MCF 10A (cell line): Measurements from ENCODE around the gene PDGFB. TPM values are rescaled to one million over a fixed set of nuclear protein-coding genes. Genes with fewer than 3 reads are reported as not detected.

ENCODE experiments used
- BruUV-seq: library from RNA; stranded (reverse); fragments of 400-500 nt; replicated peaks from 2 replicates; lab custom pipeline; 2021; lab: Mats Ljungman, UMichigan
- CTCF ChIA-PET: fragments of 300-600 bp; sonication (Branson Sonifier 250); formaldehyde crosslinking; extraction: SDS; loops from one replicate; lab custom pipeline; 2021; ENCODE audit warnings: antibody characterized with exemption, inconsistent platforms; lab: Yijun Ruan, JAX
- POLR2A ChIA-PET: fragments of 300-600, 350-650 bp; sonication (Branson Sonifier 250); formaldehyde crosslinking; extraction: SDS; loops from one replicate; lab custom pipeline; 2020; ENCODE audit warnings: antibody characterized with exemption, inconsistent platforms; lab: Yijun Ruan, JAX
- DNase-seq: peaks from one replicate; pipeline ENCODE4 v3.0.0-alpha.2; 2018; ENCODE audit not compliant: unreplicated experiment
- H3K27ac Mint-ChIP-seq: one replicate; pipeline ENCODE4 v1.8.0; 2022; ENCODE audit warnings: mild to moderate bottlenecking, low read depth, mixed read lengths; ENCODE audit not compliant: unreplicated experiment
- H3K27me3 Mint-ChIP-seq: one replicate; pipeline ENCODE4 v1.8.0; 2022; ENCODE audit warnings: mixed read lengths; ENCODE audit not compliant: insufficient read depth, unreplicated experiment
- H3K36me3 Mint-ChIP-seq: one replicate; pipeline ENCODE4 v1.8.0; 2022; ENCODE audit warnings: mild to moderate bottlenecking, moderate library complexity, mixed read lengths; ENCODE audit not compliant: insufficient read depth, unreplicated experiment
- H3K4me1 Mint-ChIP-seq: one replicate; pipeline ENCODE4 v1.8.0; 2022; ENCODE audit warnings: mixed read lengths; ENCODE audit not compliant: insufficient read depth, unreplicated experiment
- H3K4me3 Mint-ChIP-seq: one replicate; pipeline ENCODE4 v1.8.0; 2022; ENCODE audit warnings: mild to moderate bottlenecking, moderate library complexity, mixed read lengths; ENCODE audit not compliant: unreplicated experiment
- H3K9me3 Mint-ChIP-seq: one replicate; pipeline ENCODE4 v1.8.0; 2022; ENCODE audit warnings: mixed read lengths; ENCODE audit not compliant: unreplicated experiment
- intact Hi-C: fragments of 100-400 bp; cut with micrococcal nuclease; formaldehyde crosslinking; loops from 2 replicates; pipeline ENCODE4 v1.14.1; 2022
- total RNA-seq: library from RNA; stranded (reverse); gene quantifications from 2 replicates; pipeline ENCODE4 v1.2.3, GENCODE V29; 2022
- TF ChIP-seq, protein P1 (sequence below): fragments of 200-600 bp; IDR thresholded peaks from one replicate; pipeline ENCODE4 v1.8.0; 2022; ENCODE audit warnings: antibody characterized with exemption, mild to moderate bottlenecking; ENCODE audit not compliant: unreplicated experiment

Gene PDGFB
- total RNA-seq, 1 experiment from 2014 or later: 0.37 TPM

DNA sequence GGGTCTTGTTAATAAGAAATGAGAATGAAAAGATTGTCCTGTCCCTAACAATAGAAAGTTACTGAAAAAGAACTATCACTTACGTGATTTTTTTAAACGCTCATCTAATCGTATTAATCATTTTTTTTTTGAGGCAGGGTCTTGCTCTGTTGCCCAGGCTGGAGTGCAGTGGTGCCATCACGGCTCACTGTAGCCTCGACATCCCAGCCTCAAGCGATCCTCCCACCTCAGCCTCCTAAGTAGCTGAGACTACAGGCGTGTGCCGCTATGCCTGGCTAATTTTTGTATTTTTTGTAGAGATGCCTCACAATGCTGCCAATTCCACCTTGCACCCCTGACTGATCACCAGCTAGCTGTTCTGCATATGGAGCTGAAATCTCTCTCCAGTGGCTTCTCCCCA is 15.7 kb downstream of the PDGFB start:
- no peak overlapping the region for H3K27ac Mint-ChIP-seq
- ChIA-PET POLR2A (interaction anchor here (1.0 to 1.1 kb wide), 2 partner anchors 11 to 12 kb away, joined by 3 to 5 read pairs; no protein-coding TSS in a partner anchor), CTCF (interaction anchor here (0.6 to 1.1 kb wide), 3 partner anchors 10 to 1591 kb away, joined by 3 read pairs; no protein-coding TSS in a partner anchor)
- no peak for DNase-seq
- no peak overlapping the region for H3K4me3 Mint-ChIP-seq
- TF ChIP-seq, protein P1, sequence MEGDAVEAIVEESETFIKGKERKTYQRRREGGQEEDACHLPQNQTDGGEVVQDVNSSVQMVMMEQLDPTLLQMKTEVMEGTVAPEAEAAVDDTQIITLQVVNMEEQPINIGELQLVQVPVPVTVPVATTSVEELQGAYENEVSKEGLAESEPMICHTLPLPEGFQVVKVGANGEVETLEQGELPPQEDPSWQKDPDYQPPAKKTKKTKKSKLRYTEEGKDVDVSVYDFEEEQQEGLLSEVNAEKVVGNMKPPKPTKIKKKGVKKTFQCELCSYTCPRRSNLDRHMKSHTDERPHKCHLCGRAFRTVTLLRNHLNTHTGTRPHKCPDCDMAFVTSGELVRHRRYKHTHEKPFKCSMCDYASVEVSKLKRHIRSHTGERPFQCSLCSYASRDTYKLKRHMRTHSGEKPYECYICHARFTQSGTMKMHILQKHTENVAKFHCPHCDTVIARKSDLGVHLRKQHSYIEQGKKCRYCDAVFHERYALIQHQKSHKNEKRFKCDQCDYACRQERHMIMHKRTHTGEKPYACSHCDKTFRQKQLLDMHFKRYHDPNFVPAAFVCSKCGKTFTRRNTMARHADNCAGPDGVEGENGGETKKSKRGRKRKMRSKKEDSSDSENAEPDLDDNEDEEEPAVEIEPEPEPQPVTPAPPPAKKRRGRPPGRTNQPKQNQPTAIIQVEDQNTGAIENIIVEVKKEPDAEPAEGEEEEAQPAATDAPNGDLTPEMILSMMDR: no peak
- no peaks in the 10 kb centered on the region for H3K27me3 Mint-ChIP-seq
- H3K9me3 Mint-ChIP-seq: no peaks in the 10 kb centered on the region
- BruUV-seq: no TSS peak
- peaks cover 5% of the 10 kb centered on the region for H3K36me3 Mint-ChIP-seq
- intact Hi-C loops: no loop called here
- H3K4me1 Mint-ChIP-seq: peaks cover 3% of the 10 kb centered on the region

GRCh38 chr22:39227542-39228272 is 17.1 kb downstream of the PDGFB start:
- TF ChIP-seq, protein P1: no peak
- no TSS peak for BruUV-seq
- H3K27ac Mint-ChIP-seq: no peak overlapping the region
- intact Hi-C loops: no loop called here
- ChIA-PET POLR2A (no interaction called here), CTCF (interaction anchor here (0.6 kb wide), 1 partner anchor 32 kb away, joined by 6 read pairs; no protein-coding TSS in a partner anchor)
- no peak for DNase-seq
- no peak overlapping the region for H3K4me3 Mint-ChIP-seq
- no peaks in the 10 kb centered on the region for H3K4me1 Mint-ChIP-seq
- H3K36me3 Mint-ChIP-seq: peaks cover 5% of the 10 kb centered on the region
- H3K27me3 Mint-ChIP-seq: no peaks in the 10 kb centered on the region
- H3K9me3 Mint-ChIP-seq: no peaks in the 10 kb centered on the region

DNA sequence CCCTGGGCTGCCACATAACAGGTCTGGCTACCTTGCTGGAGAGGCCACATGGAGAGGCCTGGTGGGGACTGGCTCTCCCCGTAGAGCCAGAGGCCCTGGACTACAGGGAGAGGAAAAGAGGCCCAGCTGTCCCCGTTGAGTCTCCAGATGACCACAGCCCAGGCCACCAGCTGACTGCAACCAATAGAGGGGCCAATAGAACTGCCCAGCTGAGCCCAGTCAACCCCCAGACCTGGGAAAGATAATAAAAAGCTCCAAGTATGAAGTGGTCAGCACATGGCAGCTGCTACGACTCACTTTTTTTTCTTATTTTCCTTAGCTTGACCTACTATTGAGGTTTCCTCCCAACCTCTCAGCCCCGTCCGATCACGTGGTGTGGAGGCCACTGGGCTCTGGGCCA is 18.4 kb downstream of the PDGFB start:
- H3K27me3 Mint-ChIP-seq: no peaks in the 10 kb centered on the region
- BruUV-seq: no TSS peak
- H3K36me3 Mint-ChIP-seq: peaks cover 5% of the 10 kb centered on the region
- peaks cover under 1% of the 10 kb centered on the region for H3K4me1 Mint-ChIP-seq
- DNase-seq: no peak
- H3K4me3 Mint-ChIP-seq: no peak overlapping the region
- ChIA-PET CTCF (interaction anchor here (0.6 to 0.7 kb wide), 2 partner anchors 15 to 329 kb away, joined by 3 read pairs; no protein-coding TSS in a partner anchor), POLR2A (interaction anchor here (1.0 kb wide), 2 partner anchors 10 to 12 kb away, joined by 3 read pairs; no protein-coding TSS in a partner anchor)
- intact Hi-C loops: no loop called here
- H3K9me3 Mint-ChIP-seq: no peaks in the 10 kb centered on the region
- no peak overlapping the region for H3K27ac Mint-ChIP-seq
- TF ChIP-seq, protein P1: no peak

DNA sequence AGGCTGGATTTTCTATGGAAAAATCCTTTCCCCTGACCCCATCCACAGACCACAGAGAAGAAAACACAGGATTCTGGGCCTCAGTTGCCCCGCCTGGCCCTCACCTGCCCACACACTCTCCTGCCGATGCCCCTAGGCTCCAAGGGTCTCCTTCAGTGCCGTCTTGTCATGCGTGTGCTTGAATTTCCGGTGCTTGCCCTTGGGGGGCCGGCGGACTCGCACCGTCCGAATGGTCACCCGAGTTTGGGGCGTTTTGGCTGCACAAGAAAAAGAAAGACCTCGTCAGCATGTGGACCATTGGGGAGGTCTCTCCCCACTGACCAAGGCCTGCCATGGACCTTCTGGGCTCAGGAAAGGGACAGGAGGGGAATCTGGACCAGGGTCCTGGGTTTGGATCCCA is 19.2 kb downstream of the PDGFB start:
- intact Hi-C loops: no loop called here
- TF ChIP-seq, protein P1: no peak
- ChIA-PET POLR2A (interaction anchor here (1.0 kb wide), 1 partner anchor 10 kb away, joined by 3 read pairs; no protein-coding TSS in a partner anchor), CTCF (no interaction called here)
- Mint-ChIP-seq H3K36me3 (peaks cover 5% of the 10 kb centered on the region), H3K9me3 (no peaks in the 10 kb centered on the region), H3K27me3 (no peaks in the 10 kb centered on the region), H3K4me1 (peaks cover 8% of the 10 kb centered on the region), H3K27ac (no peak overlapping the region), H3K4me3 (no peak overlapping the region)
- BruUV-seq: no TSS peak
- DNase-seq: no peak
